IPS-20b (cell line): Measurements from ENCODE around the gene ANXA8.

Experiments used
- H3K27ac ChIP-seq: one replicate; pipeline ENCODE4 v1.5.1; 2013; ENCODE audit warnings: low read length
- H3K27me3 ChIP-seq: 2 replicates; pipeline ENCODE4 v1.6.1; 2013; ENCODE audit warnings: mild to moderate bottlenecking, low read length, inconsistent platforms; ENCODE audit not compliant: insufficient read depth
- H3K36me3 ChIP-seq: 2 replicates; pipeline ENCODE4 v1.6.1; 2013; ENCODE audit warnings: low read depth, mild to moderate bottlenecking, inconsistent platforms, low read length, moderate library complexity; ENCODE audit not compliant: insufficient read depth
- H3K4me1 ChIP-seq: 2 replicates; pipeline ENCODE4 v1.6.1; 2013; ENCODE audit warnings: mild to moderate bottlenecking, control low read depth, inconsistent platforms, low read length, moderate library complexity; ENCODE audit not compliant: insufficient read depth
- H3K4me3 ChIP-seq: 2 replicates; pipeline ENCODE4 v1.5.1; 2013; ENCODE audit warnings: mild to moderate bottlenecking, low read length, inconsistent platforms
- H3K9ac ChIP-seq: 2 replicates; pipeline ENCODE4 v1.6.1; 2013; ENCODE audit warnings: low read depth, mild to moderate bottlenecking, inconsistent platforms, low read length, moderate library complexity
- H3K9me3 ChIP-seq: 2 replicates; pipeline ENCODE4 v1.6.1; 2013; ENCODE audit warnings: mild to moderate bottlenecking, low read depth, low read length, inconsistent platforms; ENCODE audit not compliant: insufficient read depth

Gene ANXA8

GRCh38 chr10:47418321-47418720 is 65.6 kb downstream of the ANXA8 start:
- Histone ChIP-seq H3K27me3 (no peaks in the 10 kb centered on the region), H3K27ac (no peak overlapping the region), H3K9me3 (no peaks in the 10 kb centered on the region), H3K4me1 (peaks cover 10% of the 10 kb centered on the region; the same call in 1 of the 2 replicates), H3K36me3 (no peaks in the 10 kb centered on the region), H3K4me3 (no peak overlapping the region), H3K9ac (no peak overlapping the region)
